ENCODE results near the gene CDK3. TPM values are rescaled to one million over a fixed set of nuclear protein-coding genes. Genes with fewer than 3 reads are reported as not detected.
"Not testable (repeated sequence)": the region's sequence is repeated elsewhere in the genome, so short reads cannot be mapped to it uniquely, and the experiment has no call there.

The CDK3 gene
- total RNA-seq, 6 donors from 2014 or later = 3.0 to 15.7 (median 7.0) TPM

DNA sequence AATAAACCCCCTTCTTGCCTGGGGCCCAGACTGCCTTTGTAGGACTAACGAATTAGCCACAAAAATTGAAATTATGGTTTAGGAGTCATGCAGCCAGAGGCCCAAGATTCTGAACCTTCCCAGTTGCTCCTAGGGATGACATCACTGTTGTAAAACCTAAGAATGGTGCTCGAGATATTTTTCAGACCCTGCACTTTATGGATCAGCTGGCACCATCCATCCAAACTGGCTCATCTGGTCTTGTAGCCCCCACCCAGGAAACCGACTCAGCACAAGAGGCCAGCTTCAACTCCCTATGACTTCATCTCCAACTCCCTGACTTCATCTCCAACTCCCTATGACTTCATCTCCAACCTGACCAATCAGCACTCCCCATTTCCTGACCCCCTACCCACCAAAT lies 37.4 kb downstream of the CDK3 start:
- DNase-seq (no peak), ATAC-seq (ENCODE audit: low FRiP score in 2 of 2) (no peak)
- Histone ChIP-seq H3K27ac (no peak overlapping the region), H3K36me3 (peaks cover 30 to 56% (median 48%) of the 10 kb centered on the region in 4 donors), H3K27me3 (no peaks in the 10 kb centered on the region), H3K4me3 (no peak overlapping the region), H3K4me1 (no peaks in the 10 kb centered on the region), H3K9me3 (no peaks in the 10 kb centered on the region)
- TF ChIP-seq CTCF (IDR thresholded peaks at IDR 0.05) (no peak), POLR2AphosphoS5 (IDR thresholded peaks at IDR 0.05) (no peak), POLR2A (IDR thresholded peaks at IDR 0.05) (no peak), EP300 (IDR thresholded peaks at IDR 0.05) (no peak)
- WGBS, 2 donors = 79 to 84% methylated on average over 3 of the region's 3 CpGs

GRCh38 chr17:76039121-76039520 lies 38.5 kb downstream of the CDK3 start:
- TF ChIP-seq EP300 (IDR thresholded peaks at IDR 0.05) (no peak), CTCF (IDR thresholded peaks at IDR 0.05) (no peak), POLR2A (IDR thresholded peaks at IDR 0.05) (no peak), POLR2AphosphoS5 (IDR thresholded peaks at IDR 0.05) (no peak)
- no peak for DNase-seq
- no peaks in the 10 kb centered on the region for H3K27me3 ChIP-seq
- no peaks in the 10 kb centered on the region for H3K9me3 ChIP-seq
- no peak for ATAC-seq (ENCODE audit: low FRiP score in 2 of 2)
- no peaks in the 10 kb centered on the region for H3K4me1 ChIP-seq
- no peak overlapping the region for H3K4me3 ChIP-seq
- peaks cover 41 to 66% (median 59%) of the 10 kb centered on the region in 4 donors for H3K36me3 ChIP-seq
- no peak overlapping the region for H3K27ac ChIP-seq
- WGBS, 2 donors = 82 to 86% methylated on average over 6 of the region's 6 CpGs

- Histone ChIP-seq H3K4me1 (peaks cover 0 to 4% (median 0%) of the 10 kb centered on the region in 4 donors), H3K4me3 (no peak overlapping the region), H3K36me3 (peaks cover 47 to 79% (median 71%) of the 10 kb centered on the region in 4 donors), H3K27ac (no peak overlapping the region), H3K27me3 (no peaks in the 10 kb centered on the region), H3K9me3 (no peaks in the 10 kb centered on the region)
- no peak for ATAC-seq (ENCODE audit: low FRiP score in 2 of 2)
- DNase-seq = no peak
- WGBS, 2 donors = 73 to 95% methylated on average over 6 of the region's 6 CpGs
- TF ChIP-seq POLR2A (IDR thresholded peaks at IDR 0.05) (no peak), EP300 (IDR thresholded peaks at IDR 0.05) (no peak), CTCF (IDR thresholded peaks at IDR 0.05) (no peak), POLR2AphosphoS5 (IDR thresholded peaks at IDR 0.05) (no peak)
These were observed 39.7 kb downstream of the CDK3 start for GRCh38 chr17:76040376-76040775.

DNA sequence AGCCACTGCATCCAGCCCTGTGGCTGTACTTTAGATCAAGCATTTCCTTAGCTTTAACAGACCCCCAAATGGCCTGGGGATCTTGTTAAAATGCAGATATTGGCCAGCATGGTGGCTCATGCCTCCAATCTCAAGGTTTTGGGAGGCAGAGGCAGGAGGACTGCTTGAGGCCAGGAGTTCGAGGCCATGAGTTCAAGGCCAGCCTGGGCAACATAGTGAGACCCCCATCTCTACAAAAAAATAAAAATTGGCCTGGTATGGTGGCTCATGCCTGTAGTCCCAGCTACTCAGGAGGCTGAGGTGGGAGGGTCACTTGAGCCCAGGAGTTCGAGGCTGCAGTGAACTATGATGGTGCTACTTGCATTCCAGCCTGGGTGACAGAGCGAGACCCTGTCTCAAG lies 42.2 kb downstream of the CDK3 start:
- 89 to 97% methylated on average over 3 of the region's 3 CpGs for WGBS, 2 donors
- not testable (repeated sequence) for H3K27ac ChIP-seq; H3K4me1 ChIP-seq; H3K4me3 ChIP-seq; ATAC-seq (ENCODE audit: low FRiP score in 2 of 2); H3K9me3 ChIP-seq; DNase-seq; H3K27me3 ChIP-seq
- H3K36me3 ChIP-seq = peaks cover 63 to 100% (median 95%) of the 10 kb centered on the region in 4 donors

DNA sequence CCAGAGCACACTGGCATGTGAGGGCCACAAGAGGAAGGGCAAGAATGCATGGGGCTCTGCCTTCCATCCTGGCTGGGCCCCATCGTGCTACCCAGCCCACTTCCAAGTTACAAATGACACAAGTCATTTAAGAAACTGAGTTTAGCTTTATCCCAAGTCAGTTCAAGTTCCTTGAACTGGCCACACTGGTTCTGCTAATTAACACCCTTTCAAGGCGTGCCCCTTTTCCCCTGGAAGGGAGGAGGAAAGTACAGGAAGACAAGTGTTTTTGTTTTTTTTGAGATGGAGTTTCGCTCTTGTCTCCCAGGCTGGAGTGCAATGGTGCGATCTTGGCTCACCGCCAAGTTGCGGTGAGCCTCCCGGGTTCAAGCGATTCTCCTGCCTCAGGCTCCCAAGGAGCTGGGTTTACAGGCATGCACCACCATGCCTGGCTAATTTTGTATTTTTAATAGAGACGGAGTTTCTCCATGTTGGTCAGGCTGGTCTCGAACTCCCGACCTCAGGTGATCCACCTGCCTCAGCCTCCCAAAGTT lies 43.9 kb downstream of the CDK3 start:
- H3K9me3 ChIP-seq; H3K27me3 ChIP-seq; H3K4me1 ChIP-seq; H3K4me3 ChIP-seq; ATAC-seq (ENCODE audit: low FRiP score in 2 of 2); DNase-seq; H3K27ac ChIP-seq: not testable (repeated sequence)
- WGBS, 2 donors = 65 to 70% methylated on average over 11 of the region's 11 CpGs
- peaks cover 63 to 100% (median 98%) of the 10 kb centered on the region in 4 donors for H3K36me3 ChIP-seq

GRCh38 chr17:76046064-76046463 lies 45.4 kb downstream of the CDK3 start:
- TF ChIP-seq CTCF (IDR thresholded peaks at IDR 0.05) (no peak), POLR2A (IDR thresholded peaks at IDR 0.05) (no peak), EP300 (IDR thresholded peaks at IDR 0.05) (no peak), POLR2AphosphoS5 (IDR thresholded peaks at IDR 0.05) (no peak)
- Histone ChIP-seq H3K36me3 (peaks cover 55 to 100% (median 92%) of the 10 kb centered on the region in 4 donors), H3K4me1 (peaks cover 0 to 12% (median 2%) of the 10 kb centered on the region in 4 donors), H3K27me3 (no peaks in the 10 kb centered on the region), H3K27ac (no peak overlapping the region), H3K9me3 (no peaks in the 10 kb centered on the region), H3K4me3 (no peak overlapping the region)
- DNase-seq (no peak), ATAC-seq (ENCODE audit: low FRiP score in 2 of 2) (no peak)
- WGBS, 2 donors = 93% methylated on average over 8 of the region's 8 CpGs
